Measurements from ENCODE around the gene PJVK.

DNA sequence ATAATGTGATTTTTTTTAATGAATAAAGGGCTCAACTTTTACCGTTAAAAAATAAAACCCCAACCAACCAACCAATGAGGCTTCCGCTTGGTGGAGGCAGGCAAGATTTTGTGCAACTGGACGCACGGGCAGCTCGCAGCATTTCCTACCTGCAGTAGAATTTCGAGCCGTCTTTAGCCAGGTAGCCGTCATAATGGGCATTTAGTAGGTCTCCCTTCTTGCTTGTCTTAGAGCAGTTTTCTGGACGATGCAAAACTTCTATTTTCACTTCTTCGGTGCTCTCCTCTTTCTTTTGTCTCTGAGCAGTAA is 26.9 kb downstream of the PJVK start:
- TF ChIP-seq, protein P1, sequence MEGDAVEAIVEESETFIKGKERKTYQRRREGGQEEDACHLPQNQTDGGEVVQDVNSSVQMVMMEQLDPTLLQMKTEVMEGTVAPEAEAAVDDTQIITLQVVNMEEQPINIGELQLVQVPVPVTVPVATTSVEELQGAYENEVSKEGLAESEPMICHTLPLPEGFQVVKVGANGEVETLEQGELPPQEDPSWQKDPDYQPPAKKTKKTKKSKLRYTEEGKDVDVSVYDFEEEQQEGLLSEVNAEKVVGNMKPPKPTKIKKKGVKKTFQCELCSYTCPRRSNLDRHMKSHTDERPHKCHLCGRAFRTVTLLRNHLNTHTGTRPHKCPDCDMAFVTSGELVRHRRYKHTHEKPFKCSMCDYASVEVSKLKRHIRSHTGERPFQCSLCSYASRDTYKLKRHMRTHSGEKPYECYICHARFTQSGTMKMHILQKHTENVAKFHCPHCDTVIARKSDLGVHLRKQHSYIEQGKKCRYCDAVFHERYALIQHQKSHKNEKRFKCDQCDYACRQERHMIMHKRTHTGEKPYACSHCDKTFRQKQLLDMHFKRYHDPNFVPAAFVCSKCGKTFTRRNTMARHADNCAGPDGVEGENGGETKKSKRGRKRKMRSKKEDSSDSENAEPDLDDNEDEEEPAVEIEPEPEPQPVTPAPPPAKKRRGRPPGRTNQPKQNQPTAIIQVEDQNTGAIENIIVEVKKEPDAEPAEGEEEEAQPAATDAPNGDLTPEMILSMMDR (IDR thresholded peaks at IDR 0.05 in 8 of 11, conservative IDR thresholded peaks at IDR 0.05 in 3 of 11) = no peak
- no peak for TF ChIP-seq POLR2A (IDR thresholded peaks at IDR 0.05)
